HUES64 (cell line): ENCODE data around the gene FAM50B.

Source experiments
- H3K27ac ChIP-seq: 2 replicates; pipeline ENCODE4 v1.7.0; 2013; ENCODE audit warnings: low read depth, low read length, inconsistent platforms
- H3K27me3 ChIP-seq: 2 replicates; pipeline ENCODE4 v1.6.1; 2013; ENCODE audit warnings: mild to moderate bottlenecking, low read length; ENCODE audit not compliant: insufficient read depth
- H3K36me3 ChIP-seq: 2 replicates; pipeline ENCODE4 v1.6.1; 2013; ENCODE audit warnings: mild to moderate bottlenecking, low read length; ENCODE audit not compliant: insufficient read depth
- H3K4me1 ChIP-seq: 2 replicates; pipeline ENCODE4 v1.6.1; 2013; ENCODE audit warnings: mild to moderate bottlenecking, low read length, moderate library complexity; ENCODE audit not compliant: insufficient read depth
- H3K4me3 ChIP-seq: 2 replicates; pipeline ENCODE4 v1.5.1; 2013; ENCODE audit warnings: mild to moderate bottlenecking, low read length, moderate library complexity
- H3K9ac ChIP-seq: 2 replicates; pipeline ENCODE4 v1.6.1; 2013; ENCODE audit warnings: mild to moderate bottlenecking, low read depth, low read length
- H3K9me3 ChIP-seq: 2 replicates; pipeline ENCODE4 v1.6.1; 2013; ENCODE audit warnings: low read depth, low read length; ENCODE audit not compliant: insufficient read depth
- WGBS: fragments of 150-250, 120-280 bp; methylation state at CpG from one replicate; pipeline ENCODE4 v1.1.7; 2013; ENCODE audit warnings: missing lambda C conversion rate; 5-methylcytosine and 5-hydroxymethylcytosine counted together

Gene FAM50B

DNA sequence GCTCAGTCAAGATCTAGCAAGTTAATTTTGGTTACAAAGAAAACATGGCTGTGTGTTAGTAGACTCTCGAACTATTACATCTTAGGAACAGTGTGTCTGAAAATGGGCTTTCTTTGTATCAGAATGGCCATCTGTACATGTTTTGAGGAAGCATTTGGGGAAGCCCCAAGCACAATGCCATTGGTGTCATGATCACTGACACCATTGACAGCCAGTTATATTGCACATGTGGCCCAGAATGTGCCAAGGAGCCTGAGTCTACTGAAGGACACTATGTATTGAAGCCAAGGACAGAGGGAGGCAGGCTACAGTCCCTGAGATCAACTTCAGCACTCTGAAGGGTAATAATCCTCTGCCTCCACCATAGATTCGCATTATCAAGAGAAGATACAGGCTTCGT, 12.6 kb upstream of the FAM50B start:
- WGBS: 85% methylated on average over 3 of the region's 3 CpGs
- H3K9me3 ChIP-seq: no peaks in the 10 kb centered on the region

DNA sequence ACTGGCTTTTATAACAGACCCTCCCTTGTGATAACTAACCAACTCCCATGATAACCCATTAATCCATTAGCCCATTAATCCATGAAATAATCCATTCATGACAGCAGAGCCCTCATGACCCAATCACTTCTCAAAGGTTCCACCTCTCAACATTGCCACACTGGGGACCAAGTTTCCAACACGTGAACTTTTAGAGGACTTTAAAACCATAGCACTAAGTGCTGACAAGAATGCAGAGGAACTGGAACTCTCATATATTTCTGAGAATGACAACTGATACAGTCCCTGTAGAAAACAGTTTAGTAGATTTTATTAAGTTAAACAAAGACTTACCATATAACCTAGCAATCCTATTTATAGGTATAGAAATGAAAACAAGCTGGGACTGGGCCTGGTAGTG, 11.4 kb upstream of the FAM50B start:
- Histone ChIP-seq H3K9me3 (no peaks in the 10 kb centered on the region), H3K27ac (no peak overlapping the region), H3K4me3 (no peak overlapping the region), H3K27me3 (no peaks in the 10 kb centered on the region), H3K36me3 (no peaks in the 10 kb centered on the region), H3K4me1 (no peaks in the 10 kb centered on the region), H3K9ac (no peak overlapping the region)
- WGBS: 92% methylated on average over 1 of the region's 1 CpG

More for the DNA sequence above, 12.6 kb upstream of the FAM50B start:
- Histone ChIP-seq H3K4me1 (no peaks in the 10 kb centered on the region), H3K27me3 (no peaks in the 10 kb centered on the region), H3K36me3 (no peaks in the 10 kb centered on the region), H3K9ac (no peak overlapping the region), H3K27ac (no peak overlapping the region), H3K4me3 (no peak overlapping the region)

DNA sequence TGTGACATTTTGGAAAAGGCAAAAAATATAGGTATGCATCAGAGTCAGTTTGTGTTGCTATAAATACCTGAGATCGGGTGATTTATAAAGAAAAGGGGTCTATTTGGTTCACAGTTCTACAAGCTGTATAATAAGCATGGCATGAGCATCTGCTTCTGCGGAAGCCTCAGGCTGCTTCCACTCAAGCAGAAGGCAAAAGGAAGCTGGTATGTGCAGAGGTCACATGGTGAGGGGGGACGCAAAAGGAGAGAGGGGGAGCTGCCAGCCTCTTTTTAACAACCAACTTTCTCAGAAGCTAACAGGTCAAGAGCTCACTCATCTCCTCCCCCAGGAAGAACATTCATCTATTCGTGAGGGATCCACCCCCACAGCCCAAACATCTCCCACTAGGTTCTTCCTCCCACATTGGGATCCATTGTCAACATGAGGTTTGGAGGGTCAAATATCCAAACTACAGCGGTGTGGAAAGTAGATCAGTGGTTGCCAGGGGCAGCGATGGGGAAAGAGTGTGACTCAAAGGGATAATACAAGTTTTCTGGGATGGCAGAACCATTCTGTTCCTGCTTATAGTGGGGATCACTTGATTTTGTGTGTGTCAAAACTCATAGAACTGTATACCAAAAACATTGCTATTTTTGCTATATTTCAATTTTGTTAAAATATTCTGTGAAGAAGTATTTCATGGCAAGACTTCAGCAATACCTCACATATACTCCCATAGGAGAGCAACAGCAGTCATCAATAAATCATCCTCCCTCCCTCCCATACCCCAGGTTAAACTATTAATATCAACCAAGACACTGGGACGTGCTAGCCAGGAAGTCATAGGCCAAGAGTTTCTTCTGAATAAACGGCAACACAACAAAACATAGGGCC, 9.9 kb upstream of the FAM50B start:
- no peaks in the 10 kb centered on the region for H3K36me3 ChIP-seq
- no peaks in the 10 kb centered on the region for H3K9me3 ChIP-seq
- no peak overlapping the region for H3K27ac ChIP-seq
- no peak overlapping the region for H3K4me3 ChIP-seq
- no peaks in the 10 kb centered on the region for H3K27me3 ChIP-seq
- no peaks in the 10 kb centered on the region for H3K4me1 ChIP-seq
- no peak overlapping the region for H3K9ac ChIP-seq
- 87% methylated on average over 7 of the region's 8 CpGs for WGBS

DNA sequence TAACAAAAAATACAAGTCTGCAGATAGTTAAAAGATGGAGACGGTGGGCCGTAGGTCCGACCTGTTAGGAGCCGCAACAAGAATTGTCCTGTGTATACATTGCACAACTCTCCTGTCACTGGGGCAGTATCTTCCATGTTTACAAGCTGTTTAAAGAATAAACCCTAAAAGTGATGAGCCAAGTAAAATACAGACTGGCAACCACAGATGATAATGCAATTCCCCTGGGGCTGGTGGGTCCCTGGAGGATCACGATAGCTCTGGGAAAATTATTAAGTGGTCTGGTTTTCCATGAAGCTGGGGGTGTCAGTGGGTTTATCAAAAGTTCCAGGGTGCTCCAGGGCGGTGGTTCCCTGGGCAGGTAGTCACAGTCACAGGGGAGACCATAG, 8.1 kb upstream of the FAM50B start:
- H3K4me3 ChIP-seq: no peak overlapping the region
- no peaks in the 10 kb centered on the region for H3K36me3 ChIP-seq
- H3K9ac ChIP-seq: no peak overlapping the region
- no peaks in the 10 kb centered on the region for H3K4me1 ChIP-seq
- H3K27me3 ChIP-seq: no peaks in the 10 kb centered on the region
- H3K9me3 ChIP-seq: no peaks in the 10 kb centered on the region
- no peak overlapping the region for H3K27ac ChIP-seq
- WGBS: 97% methylated on average over 6 of the region's 6 CpGs

DNA sequence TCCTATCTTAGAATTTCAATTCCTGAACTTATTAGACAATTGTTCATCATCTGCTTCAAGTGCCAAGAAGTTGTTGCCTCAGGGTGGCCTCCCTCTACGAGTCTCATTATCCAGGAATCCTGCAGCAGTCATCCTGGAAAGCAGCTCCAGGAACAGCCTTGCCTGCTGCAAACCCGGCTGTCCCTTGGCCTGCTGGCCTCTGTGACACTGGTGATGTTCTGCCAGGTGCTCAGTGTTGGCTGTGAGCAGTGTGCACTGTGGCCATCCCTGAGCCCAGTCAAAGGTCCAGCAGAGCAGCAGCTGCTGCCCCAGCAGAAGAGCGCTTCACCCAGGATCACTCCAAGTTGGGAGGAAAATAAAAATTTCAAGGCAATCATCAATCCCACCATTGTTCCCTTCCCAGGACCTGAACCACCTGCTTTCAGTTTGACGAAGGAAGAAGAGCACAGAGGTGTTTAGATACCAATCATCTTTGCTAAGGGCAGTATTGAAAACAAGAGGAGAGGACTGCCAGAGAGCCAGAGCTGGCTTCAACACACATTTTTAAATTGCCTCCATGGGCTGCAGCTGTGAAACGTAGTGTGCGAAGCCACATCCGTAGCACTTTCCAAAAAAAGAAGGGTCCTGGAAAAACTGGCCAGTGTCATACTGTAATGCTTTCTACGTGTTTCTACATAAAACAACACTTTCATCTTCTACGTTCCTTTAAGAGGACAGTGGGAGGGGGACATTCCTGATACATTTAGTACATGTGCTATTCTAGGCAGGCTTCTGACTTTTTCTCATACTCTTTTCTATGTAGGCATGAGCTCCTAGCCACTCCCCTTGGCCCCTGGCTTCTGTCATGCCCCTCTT, 7.2 kb upstream of the FAM50B start:
- H3K4me3 ChIP-seq: no peak overlapping the region
- no peaks in the 10 kb centered on the region for H3K9me3 ChIP-seq
- H3K27me3 ChIP-seq: no peaks in the 10 kb centered on the region
- H3K9ac ChIP-seq: no peak overlapping the region
- H3K4me1 ChIP-seq: no peaks in the 10 kb centered on the region
- whole genome bisulfite sequencing: 89% methylated on average over 8 of the region's 9 CpGs
- H3K36me3 ChIP-seq: no peaks in the 10 kb centered on the region
- H3K27ac ChIP-seq: no peak overlapping the region

DNA sequence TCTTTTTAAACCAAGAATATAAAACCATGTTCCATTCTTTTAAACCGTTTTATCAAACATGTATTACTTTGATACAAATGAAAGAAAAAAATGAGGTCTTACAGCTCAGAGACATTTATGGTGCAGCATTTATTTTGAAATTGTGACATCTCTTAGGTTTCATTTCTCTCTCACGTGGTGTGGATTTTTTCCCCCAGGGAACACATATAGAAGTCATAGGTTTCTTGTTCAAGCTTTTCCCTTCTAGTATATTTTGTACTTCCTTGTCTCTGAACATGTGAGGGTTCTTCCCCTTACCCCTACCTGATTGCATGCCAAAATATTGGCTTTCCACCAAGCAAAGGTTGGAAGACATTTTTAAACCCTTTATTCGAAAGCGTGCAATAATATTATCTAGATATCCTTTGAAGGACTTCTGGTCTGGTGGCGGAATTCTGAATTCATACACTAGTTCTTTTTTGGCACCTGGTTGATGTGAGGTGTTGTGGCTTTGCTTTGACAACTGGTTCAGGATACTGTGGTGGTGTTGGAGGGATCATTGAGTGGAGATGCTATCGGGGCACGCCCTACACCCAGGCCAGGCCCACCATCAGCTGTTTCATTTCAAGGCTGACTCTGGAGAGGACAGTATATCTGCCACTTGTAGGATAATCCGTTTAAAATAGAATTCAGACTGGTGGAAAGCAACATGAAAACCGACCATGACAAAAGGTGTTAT, 5.6 kb upstream of the FAM50B start:
- no peak overlapping the region for H3K4me3 ChIP-seq
- no peaks in the 10 kb centered on the region for H3K9me3 ChIP-seq
- H3K27ac ChIP-seq: no peak overlapping the region
- H3K9ac ChIP-seq: no peak overlapping the region
- no peaks in the 10 kb centered on the region for H3K4me1 ChIP-seq
- H3K27me3 ChIP-seq: no peaks in the 10 kb centered on the region
- H3K36me3 ChIP-seq: no peaks in the 10 kb centered on the region
- 81% methylated on average over 7 of the region's 9 CpGs for WGBS

DNA sequence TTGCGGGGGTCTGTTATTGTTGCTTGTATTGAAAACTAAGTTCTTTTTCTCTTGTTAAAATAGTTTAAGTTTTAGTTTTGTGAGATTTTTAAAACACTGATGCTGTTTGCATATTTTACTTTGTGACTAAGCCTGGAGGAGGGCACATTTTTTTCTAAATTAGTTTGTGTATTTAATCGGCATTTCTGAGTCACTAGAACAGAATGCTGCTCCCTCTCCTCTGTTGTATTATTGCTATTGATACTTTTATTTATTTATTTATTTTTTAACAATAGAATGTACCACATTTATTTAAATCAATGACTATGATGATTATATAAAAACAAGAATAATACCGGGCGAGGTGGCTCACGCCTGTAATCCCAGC, 5.1 kb upstream of the FAM50B start:
- Histone ChIP-seq H3K27me3 (no peaks in the 10 kb centered on the region), H3K9me3 (no peaks in the 10 kb centered on the region), H3K4me1 (no peaks in the 10 kb centered on the region), H3K9ac (no peak overlapping the region), H3K36me3 (no peaks in the 10 kb centered on the region), H3K4me3 (no peak overlapping the region), H3K27ac (no peak overlapping the region)
- 95% methylated on average over 5 of the region's 5 CpGs for WGBS

DNA sequence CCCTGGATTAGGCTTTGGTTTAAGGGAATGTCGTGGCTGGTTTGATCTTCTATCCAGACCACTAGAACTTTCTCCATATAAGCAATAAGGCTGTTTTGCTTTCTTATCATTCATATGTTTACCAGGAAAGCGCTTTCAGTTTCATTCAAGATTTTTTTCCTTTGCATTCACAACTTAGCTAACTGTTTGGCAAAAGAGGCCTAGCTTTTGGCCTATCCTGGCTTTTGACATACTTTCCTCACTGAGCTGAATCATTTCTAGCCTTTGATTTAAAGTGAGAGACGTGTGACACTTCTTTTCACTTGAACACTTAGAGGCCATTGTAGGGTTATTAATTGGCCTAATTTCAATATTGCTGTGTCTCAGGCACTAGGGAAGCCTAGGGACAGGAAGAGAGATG, 1.7 kb upstream of the FAM50B start:
- Histone ChIP-seq H3K9me3 (no peaks in the 10 kb centered on the region), H3K4me1 (no peaks in the 10 kb centered on the region), H3K9ac (no peak overlapping the region), H3K4me3 (no peak overlapping the region), H3K36me3 (no peaks in the 10 kb centered on the region), H3K27me3 (no peaks in the 10 kb centered on the region), H3K27ac (no peak overlapping the region)
- WGBS: 96% methylated on average over 3 of the region's 3 CpGs

DNA sequence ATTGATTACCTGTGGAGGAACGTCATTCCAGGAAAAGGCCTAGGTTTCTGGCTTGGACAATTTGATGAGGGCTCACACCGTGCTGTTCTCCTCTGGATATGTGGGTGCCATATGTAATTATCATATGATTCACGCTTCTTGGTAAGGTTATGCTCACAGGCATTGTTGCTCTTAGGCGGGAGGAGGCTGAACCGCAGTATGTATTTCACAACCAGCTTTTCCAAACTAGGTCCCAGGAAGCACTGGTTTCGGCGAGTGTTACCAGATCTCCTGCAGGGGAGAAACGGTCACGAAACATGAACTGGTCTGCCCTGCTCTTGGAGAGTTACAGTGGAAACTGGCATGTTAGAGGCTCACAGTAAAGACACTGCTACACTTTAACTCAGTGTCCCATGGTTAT, 793 bp upstream of the FAM50B start:
- no peak overlapping the region for H3K27ac ChIP-seq
- 90% methylated on average over 9 of the region's 9 CpGs for WGBS
- H3K4me3 ChIP-seq: peak overlapping the region; percentile 58

DNA sequence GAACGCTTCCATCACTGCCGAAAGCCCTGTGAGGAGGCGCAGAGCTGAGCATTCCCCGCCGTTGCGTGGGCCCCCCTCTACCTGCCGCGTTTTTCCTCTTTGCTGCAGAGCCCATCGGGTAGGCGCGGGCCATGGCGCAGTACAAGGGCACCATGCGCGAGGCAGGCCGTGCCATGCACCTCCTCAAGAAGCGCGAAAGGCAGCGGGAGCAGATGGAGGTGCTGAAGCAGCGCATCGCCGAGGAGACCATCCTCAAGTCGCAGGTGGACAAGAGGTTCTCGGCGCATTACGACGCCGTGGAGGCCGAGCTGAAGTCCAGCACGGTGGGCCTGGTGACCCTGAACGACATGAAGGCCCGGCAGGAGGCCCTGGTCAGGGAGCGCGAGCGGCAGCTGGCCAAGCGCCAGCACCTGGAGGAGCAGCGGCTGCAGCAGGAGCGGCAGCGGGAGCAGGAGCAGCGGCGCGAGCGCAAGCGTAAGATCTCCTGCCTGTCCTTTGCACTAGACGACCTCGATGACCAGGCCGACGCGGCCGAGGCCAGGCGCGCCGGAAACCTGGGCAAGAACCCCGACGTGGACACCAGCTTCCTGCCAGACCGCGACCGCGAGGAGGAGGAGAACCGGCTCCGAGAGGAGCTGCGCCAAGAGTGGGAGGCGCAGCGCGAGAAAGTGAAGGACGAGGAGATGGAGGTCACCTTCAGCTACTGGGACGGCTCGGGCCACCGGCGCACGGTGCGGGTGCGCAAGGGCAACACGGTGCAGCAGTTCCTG, 693 bp downstream of the FAM50B start:
- H3K4me3 ChIP-seq: peak overlapping the region; percentile 58
- H3K9ac ChIP-seq: peak overlapping the region; percentile 50; the same call in 1 of the 2 replicates
- WGBS: 96% methylated on average over 73 of the region's 73 CpGs
- no peak overlapping the region for H3K27ac ChIP-seq
- no peaks in the 10 kb centered on the region for H3K4me1 ChIP-seq
- no peaks in the 10 kb centered on the region for H3K9me3 ChIP-seq
- H3K27me3 ChIP-seq: no peaks in the 10 kb centered on the region
- H3K36me3 ChIP-seq: no peaks in the 10 kb centered on the region

More for the DNA sequence above, 793 bp upstream of the FAM50B start:
- Histone ChIP-seq H3K9ac (no peak overlapping the region), H3K9me3 (no peaks in the 10 kb centered on the region), H3K36me3 (no peaks in the 10 kb centered on the region), H3K27me3 (no peaks in the 10 kb centered on the region), H3K4me1 (no peaks in the 10 kb centered on the region)
